HG02571 (cell line): ENCODE data around the gene ZDHHC1.

ENCODE experiments used
- ATAC-seq: cut with Tn5 transposase; IDR thresholded peaks from one replicate; pipeline ENCODE4 v1.9.1; 2021; ENCODE audit warnings: mild to moderate bottlenecking, moderate library complexity; ENCODE audit not compliant: unreplicated experiment

ZDHHC1 gene, protein sequence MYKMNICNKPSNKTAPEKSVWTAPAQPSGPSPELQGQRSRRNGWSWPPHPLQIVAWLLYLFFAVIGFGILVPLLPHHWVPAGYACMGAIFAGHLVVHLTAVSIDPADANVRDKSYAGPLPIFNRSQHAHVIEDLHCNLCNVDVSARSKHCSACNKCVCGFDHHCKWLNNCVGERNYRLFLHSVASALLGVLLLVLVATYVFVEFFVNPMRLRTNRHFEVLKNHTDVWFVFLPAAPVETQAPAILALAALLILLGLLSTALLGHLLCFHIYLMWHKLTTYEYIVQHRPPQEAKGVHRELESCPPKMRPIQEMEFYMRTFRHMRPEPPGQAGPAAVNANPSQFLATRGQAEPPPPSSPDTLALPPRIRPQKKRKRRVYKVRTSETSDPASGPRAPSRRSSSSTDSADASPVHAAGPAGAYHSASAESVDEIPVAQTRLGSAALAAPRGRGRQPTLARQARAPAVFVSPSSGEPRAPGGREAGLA

DNA sequence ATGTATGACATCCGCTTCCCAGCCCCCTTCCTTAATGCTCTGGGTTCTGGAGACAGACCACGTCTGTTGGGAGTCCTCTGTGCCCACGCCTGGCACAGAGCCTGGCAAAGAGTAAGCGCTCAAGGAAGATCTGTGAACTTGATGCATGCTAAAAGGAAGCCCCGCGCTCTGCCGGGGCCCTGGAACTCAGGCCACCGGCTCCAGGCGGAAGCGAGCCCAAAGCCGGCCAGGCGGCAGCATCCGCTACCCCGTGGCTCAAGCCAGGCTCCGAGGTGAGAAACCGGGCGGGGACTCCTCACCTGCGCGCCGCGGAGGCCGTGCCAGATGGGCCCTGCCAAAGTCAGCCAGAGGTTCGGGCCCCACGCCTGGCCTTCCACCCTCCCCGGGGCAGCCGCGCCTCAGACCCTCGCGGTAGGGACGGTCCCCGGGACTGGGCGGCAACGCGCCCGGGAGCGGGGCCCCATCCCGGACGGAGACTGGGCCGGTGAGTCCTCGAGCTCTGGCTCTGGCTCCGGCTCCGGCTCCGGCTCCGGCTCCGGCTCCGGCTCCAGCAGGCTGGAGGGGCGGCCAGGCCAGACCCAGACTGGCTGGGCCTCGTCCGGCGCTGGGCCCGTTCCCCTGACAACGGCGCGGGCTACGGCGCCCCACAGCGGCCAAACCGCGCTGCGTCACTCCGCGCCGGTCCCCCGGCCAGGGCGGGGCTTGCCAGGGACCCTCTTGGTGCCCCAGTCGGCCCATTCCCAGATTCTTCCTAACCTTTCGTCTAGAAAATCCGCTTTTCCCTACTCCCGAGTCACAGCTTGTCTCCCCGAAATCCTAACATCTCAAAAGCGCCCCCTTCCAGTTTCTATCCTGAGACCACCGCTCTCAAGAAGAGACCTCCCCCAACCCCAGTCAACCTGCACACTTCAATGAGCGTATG, at the start of gene ZDHHC1:
ZDHHC1 (minus strand) TSS at position 606 of the 922 bp plus-strand sequence. CDS start 8,702 bp downstream, outside the sequence.
- peak; percentile 56 for ATAC-seq

- no peak for ATAC-seq
These were observed 48.3 kb upstream of the ZDHHC1 start for GRCh38 chr16:67464565-67464964.

GRCh38 chr16:67463691-67464090, 47.4 kb upstream of the ZDHHC1 start:
- no peak for ATAC-seq

DNA sequence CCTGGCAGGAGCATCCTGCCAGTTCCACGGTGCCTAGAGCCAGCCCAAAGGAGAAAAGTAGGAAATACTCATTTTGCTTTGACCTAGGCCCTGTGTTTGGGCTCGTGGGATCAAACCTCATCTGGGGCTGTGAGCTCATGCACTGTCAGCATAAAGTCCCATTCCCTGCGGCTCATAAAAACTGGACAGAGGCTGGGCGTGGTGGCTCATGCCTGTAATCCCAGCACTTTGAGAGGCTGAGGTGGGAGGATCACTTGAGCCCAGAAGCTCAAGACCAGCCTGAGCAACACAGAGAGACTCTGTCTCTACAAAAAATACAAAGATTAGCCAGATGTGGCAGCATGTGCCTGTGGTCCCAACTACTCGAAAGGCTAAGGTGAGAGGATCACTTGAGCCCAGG, 46.8 kb upstream of the ZDHHC1 start:
- no peak for ATAC-seq

- no peak for ATAC-seq
These were observed 46.0 kb upstream of the ZDHHC1 start for GRCh38 chr16:67462279-67462655.

DNA sequence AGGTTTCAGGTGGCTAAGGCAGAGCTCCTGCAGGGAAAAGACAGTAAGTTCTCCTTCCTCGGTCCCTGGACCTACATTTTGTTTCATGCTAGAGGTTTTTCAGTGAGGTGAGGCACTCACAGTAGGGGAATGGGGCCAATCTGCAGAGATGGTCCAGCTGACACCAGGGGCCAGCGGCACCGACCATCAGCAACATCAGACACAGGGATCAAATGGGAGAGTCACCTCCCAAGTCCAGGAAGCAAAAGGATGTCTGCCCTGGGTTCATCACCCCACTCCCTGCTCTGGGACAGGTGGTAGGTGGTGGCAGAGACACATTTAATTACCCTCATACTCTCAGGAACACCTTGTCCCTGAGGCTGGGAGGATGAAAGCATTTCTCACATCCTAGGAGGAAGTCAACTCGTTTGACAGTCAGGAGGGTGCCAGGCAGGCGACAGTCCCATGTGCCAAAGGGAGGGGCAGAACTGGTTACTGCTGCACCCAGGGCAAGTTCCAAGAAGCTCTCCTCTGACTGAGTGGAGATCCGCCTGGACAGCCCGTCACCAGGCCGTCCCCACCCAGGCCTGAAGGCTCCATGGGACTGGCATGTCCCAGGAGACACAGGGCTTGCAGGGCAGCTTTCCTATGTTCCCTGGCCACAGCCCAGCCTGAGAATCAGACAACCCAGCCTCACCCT, 45.5 kb upstream of the ZDHHC1 start:
- ATAC-seq: no peak

GRCh38 chr16:67460961-67461360, 44.7 kb upstream of the ZDHHC1 start:
- no peak for ATAC-seq

GRCh38 chr16:67460168-67460567, 43.9 kb upstream of the ZDHHC1 start:
- ATAC-seq: no peak

- no peak for ATAC-seq
These were observed 43.5 kb upstream of the ZDHHC1 start for GRCh38 chr16:67459861-67460150.

DNA sequence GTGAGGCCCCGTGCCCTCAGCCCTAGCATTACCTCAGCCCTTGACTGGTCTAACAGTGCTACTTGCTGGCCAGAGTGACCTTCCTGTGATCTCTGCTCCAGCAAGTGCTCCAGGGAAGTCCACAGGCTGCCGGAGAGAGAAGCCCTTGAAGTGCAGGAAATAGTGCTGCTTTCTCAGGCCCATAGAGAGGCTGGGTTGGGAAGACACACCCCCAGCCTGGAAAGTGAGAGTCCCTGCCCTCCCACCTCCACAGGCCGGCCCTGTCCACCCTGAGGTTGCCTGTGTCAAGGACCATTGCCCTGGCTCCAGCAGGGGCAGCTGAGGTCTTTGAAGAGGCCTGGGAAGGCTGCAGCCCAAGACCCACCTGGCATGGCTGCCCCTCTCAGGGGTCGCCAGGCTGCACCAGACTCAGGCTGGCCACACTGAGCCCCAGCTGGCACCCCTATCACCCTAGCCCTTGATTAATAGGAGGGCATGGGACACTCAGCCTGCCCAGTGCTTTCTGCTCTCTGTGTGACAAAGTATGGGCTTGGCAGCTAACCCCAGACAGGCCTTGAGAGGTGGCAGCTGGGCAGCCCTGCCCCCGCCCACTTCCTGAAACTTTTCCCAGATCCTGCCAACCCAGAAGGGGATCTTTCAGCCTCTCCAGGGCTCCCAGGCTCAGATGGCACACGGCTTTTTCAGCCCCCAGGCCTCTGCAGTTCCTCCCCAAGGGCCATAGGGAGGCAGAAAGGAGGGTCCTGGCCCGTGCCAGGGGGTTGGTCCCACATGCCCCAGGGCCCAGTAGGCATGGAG, 43.0 kb upstream of the ZDHHC1 start:
- ATAC-seq: no peak

DNA sequence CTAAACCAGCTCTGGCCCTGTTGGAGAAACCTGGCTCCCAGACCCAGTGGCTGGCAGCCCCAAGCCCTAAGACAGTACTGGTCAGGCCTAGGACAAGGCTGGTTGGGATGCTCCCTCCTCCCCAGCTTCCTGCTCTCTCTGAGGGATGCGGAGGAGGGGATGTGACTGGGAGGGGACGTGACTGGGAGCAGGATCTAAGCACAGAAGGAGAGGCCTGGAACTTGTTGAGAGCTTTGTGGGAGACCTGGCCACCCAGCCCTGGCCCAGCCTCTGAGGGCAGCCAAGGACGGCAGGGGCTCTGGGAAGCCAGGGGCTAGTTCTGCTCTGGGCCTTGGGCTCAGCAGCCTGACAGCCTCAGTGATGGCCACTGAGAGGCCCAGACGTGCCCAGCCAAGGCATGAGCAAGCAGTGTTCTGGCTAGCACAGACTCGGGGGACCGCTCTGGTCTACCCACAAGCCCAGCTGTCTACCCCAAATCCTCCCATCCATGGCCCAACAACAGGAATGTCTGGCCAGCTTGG, 41.9 kb upstream of the ZDHHC1 start:
- ATAC-seq: no peak

DNA sequence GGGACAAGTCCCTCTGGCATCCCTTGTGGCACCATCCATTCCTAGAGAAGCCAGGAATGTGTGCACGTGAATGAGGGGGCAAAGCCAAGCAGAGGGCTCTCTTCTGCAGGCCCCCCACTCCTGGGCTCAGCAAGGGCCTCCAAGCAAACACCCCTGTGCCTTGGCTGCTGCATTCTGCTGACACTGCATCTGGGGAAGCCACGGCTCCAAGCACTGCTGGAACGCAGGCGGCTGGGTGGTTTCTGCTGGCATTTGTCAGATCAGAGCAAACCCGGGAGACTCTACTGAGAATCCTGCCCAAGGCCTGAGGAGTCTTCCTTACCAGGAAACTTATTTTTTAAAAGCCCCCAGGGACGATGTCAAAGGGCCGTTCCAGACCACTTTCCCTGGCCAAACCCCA, 41.3 kb upstream of the ZDHHC1 start:
- no peak for ATAC-seq

DNA sequence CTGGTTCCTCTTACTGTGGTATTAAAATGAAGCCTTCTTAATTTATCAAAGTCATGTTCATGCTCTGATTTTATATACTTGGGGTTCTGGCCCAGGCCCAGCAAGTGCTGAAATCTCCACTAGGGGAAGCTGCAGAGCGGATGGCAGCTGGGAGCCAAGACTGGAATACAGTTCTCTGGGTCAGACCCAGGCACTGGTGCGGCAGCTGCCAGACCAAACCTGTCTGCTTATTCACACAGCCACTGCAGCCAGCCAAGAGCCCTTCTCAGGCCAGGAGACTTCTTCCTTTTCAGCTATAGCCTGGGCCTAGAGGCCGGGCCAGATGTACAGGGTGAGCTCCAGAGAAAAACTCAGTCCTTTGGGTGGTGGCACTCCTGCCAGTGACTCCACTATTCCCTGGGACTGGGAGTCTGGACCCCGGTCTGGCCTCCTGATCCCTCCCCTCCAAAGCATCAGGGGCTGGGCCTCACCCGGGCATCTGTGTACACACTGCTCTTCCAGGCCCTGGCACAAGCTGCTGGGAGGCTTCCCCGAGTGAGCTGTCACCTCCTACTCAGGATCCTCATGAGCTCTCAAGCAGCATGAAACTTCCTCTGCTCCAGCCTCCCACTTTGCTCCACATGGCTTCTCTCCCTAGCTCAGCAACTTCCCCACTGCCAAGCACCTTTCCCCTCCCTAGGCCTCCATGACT, 40.3 kb upstream of the ZDHHC1 start:
- ATAC-seq: no peak

- no peak for ATAC-seq
These were observed 38.6 kb upstream of the ZDHHC1 start for GRCh38 chr16:67454852-67455251.

- no peak for ATAC-seq
These were observed 37.8 kb upstream of the ZDHHC1 start for GRCh38 chr16:67454104-67454503.

DNA sequence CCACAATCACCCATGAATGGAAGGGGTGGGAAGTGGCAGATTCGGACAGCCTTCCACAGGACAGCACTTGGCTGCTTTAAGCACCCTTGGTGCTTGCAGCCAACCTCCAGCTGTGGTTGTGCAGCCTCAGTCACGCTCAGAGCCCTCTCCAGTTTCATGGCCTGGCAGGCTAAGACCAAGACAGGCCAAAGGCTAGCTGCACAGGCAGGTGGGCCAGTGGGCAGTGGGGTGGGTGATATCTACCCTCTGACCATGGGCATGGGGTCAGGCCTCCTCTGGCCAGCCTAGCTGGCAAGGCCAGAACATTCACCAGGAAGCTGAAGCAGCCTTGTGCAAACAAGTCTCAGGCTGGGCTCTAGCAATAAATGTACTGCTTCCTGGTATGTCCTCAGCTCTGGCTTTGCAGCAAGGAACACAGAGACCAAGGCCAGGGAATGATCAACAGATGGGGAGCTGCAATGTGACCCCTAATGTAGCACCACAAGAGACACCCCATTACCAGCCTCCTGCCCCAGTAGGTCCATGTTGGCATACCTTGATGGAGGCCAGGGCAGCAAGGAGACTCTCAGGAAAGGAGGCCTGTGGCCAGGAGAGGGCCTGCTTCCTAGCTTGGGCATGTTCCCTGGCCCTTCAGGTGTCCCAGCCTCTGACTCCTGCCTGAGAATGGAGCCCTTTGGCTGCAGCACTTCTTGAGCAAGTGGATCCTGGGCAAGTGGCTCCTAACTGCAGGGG, 35.6 kb upstream of the ZDHHC1 start:
- no peak for ATAC-seq

- ATAC-seq: no peak
These were observed 34.9 kb upstream of the ZDHHC1 start for GRCh38 chr16:67451061-67451703.

- ATAC-seq: no peak
These were observed 33.5 kb upstream of the ZDHHC1 start for GRCh38 chr16:67449739-67450138.

GRCh38 chr16:67449336-67449735, 33.1 kb upstream of the ZDHHC1 start:
- no peak for ATAC-seq
